OCI-LY3 (cell line): Measurements from ENCODE around the gene OSBPL8.

Experiments
- H2AFZ ChIP-seq: fragments of 200-600, 300-600 bp; shearing (Covaris generic); 2 replicates; pipeline ENCODE4 v1.6.0; 2014; ENCODE audit warnings: antibody characterized with exemption, low read depth, low read length
- H3K27ac ChIP-seq: fragments of 200-600, 300-600 bp; sonication (generic); 2 replicates; pipeline ENCODE4 v1.5.1; 2014; ENCODE audit warnings: mild to moderate bottlenecking, low read length, moderate library complexity, mixed read lengths
- H3K27me3 ChIP-seq: fragments of 200-600, 300-600 bp; sonication (generic); 2 replicates; pipeline ENCODE4 v1.6.1; 2014; ENCODE audit warnings: low read depth, low read length, mixed read lengths
- H3K36me3 ChIP-seq: fragments of 200-600, 300-600 bp; sonication (generic); replicated peaks from 2 replicates; pipeline ENCODE3; 2014; ENCODE audit warnings: low read depth, low read length, mixed read lengths
- H3K4me1 ChIP-seq: fragments of 300-600, 200-600 bp; sonication (generic); 2 replicates; pipeline ENCODE4 v1.6.1; 2014; ENCODE audit warnings: low read length, mixed read lengths
- H3K4me2 ChIP-seq: fragments of 200-600, 300-600 bp; sonication (generic); 2 replicates; pipeline ENCODE4 v1.6.1; 2014; ENCODE audit warnings: low read length, mixed read lengths
- H3K4me3 ChIP-seq: fragments of 300-600, 200-600 bp; sonication (generic); 2 replicates; pipeline ENCODE4 v1.5.1; 2014; ENCODE audit warnings: antibody characterized with exemption, mild to moderate bottlenecking, low read length, moderate library complexity
- H3K79me2 ChIP-seq: fragments of 300-600, 200-600 bp; shearing (Covaris generic); 2 replicates; pipeline ENCODE4 v1.6.1; 2014; ENCODE audit warnings: mild to moderate bottlenecking, low read length, mixed read lengths
- H3K9ac ChIP-seq: fragments of 300-600, 200-600 bp; shearing (Covaris generic); 2 replicates; pipeline ENCODE4 v1.6.0; 2014; ENCODE audit warnings: mild to moderate bottlenecking, low read length, moderate library complexity
- H3K9me3 ChIP-seq: fragments of 200-600, 300-600 bp; shearing (Covaris generic); 2 replicates; pipeline ENCODE4 v1.6.1; 2014; ENCODE audit warnings: low read length, mixed read lengths; ENCODE audit not compliant: insufficient read depth
- H4K20me1 ChIP-seq: fragments of 200-600, 300-600 bp; sonication (generic); 2 replicates; pipeline ENCODE4 v1.6.1; 2016; ENCODE audit warnings: low read length, mixed read lengths; ENCODE audit not compliant: insufficient read depth
- EZH2phosphoT487 ChIP-seq: fragments of 200-600 bp; shearing (Covaris generic); IDR thresholded peaks from 2 replicates; pipeline ENCODE4 v1.6.1; 2018; ENCODE audit warnings: antibody characterized with exemption, mixed run types, low read depth
- TF ChIP-seq, protein P1 (sequence below): fragments of 200-600, 300-600 bp; sonication (generic); IDR thresholded peaks from 2 replicates; pipeline ENCODE4 v1.5.1; 2014; ENCODE audit warnings: antibody characterized with exemption, low read length, low read depth

The OSBPL8 gene

DNA sequence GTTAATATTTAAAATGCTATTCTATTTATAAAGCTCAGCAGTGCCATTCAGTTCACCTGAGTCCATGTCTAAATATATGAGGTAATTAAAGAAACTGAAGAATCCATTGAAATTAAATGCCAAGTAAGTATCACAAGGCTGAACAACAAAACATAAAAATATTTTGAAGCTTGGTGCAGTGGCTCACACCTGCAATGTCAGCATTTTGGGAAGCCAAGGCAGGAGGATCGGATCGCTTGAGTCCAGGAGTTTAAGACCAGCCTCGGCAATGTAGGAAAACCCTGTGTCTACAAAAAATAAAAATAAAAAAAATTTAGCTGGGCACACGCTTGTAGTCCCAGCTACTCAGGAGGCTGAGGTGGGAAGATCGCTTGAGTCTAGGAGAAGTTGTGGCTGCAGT lies 101.8 kb downstream of the OSBPL8 start:
- Histone ChIP-seq H4K20me1 (0 out of 2 replicates have a peak, but pooled peaks cover 5% of the 10 kb centered on the region), H3K27me3 (no peaks in the 10 kb centered on the region), H3K9ac (no peak overlapping the region), H3K79me2 (no peaks in the 10 kb centered on the region; the same call in 1 of the 2 replicates), H3K4me1 (peaks cover 25% of the 10 kb centered on the region), H3K4me3 (no peak overlapping the region), H3K36me3 (no peaks in the 10 kb centered on the region), H3K4me2 (no peak overlapping the region), H3K9me3 (no peaks in the 10 kb centered on the region), H2AFZ (no peak overlapping the region), H3K27ac (no peak overlapping the region)
- TF ChIP-seq, protein P1, sequence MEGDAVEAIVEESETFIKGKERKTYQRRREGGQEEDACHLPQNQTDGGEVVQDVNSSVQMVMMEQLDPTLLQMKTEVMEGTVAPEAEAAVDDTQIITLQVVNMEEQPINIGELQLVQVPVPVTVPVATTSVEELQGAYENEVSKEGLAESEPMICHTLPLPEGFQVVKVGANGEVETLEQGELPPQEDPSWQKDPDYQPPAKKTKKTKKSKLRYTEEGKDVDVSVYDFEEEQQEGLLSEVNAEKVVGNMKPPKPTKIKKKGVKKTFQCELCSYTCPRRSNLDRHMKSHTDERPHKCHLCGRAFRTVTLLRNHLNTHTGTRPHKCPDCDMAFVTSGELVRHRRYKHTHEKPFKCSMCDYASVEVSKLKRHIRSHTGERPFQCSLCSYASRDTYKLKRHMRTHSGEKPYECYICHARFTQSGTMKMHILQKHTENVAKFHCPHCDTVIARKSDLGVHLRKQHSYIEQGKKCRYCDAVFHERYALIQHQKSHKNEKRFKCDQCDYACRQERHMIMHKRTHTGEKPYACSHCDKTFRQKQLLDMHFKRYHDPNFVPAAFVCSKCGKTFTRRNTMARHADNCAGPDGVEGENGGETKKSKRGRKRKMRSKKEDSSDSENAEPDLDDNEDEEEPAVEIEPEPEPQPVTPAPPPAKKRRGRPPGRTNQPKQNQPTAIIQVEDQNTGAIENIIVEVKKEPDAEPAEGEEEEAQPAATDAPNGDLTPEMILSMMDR: no peak
- TF ChIP-seq EZH2phosphoT487: no peak

- Histone ChIP-seq H3K36me3 (no peaks in the 10 kb centered on the region), H3K79me2 (no peaks in the 10 kb centered on the region), H3K4me1 (peaks cover 18% of the 10 kb centered on the region), H3K27me3 (no peaks in the 10 kb centered on the region), H2AFZ (no peak overlapping the region), H3K27ac (no peak overlapping the region), H3K4me3 (no peak overlapping the region), H4K20me1 (0 out of 2 replicates have a peak, but pooled peaks cover 5% of the 10 kb centered on the region), H3K9ac (no peak overlapping the region), H3K9me3 (no peaks in the 10 kb centered on the region), H3K4me2 (peak overlapping the region; percentile 33)
- TF ChIP-seq, protein P1: no peak
- TF ChIP-seq EZH2phosphoT487: no peak
Observed at GRCh38 chr12:76457010-76457409, 102.6 kb downstream of the OSBPL8 start.

- Histone ChIP-seq H3K9ac (no peak overlapping the region), H3K27me3 (no peaks in the 10 kb centered on the region), H3K4me1 (peaks cover 18% of the 10 kb centered on the region), H4K20me1 (0 out of 2 replicates have a peak, but pooled peaks cover 5% of the 10 kb centered on the region), H2AFZ (no peak overlapping the region), H3K4me3 (peak overlapping the region; percentile 42), H3K4me2 (peak overlapping the region; percentile 51), H3K36me3 (no peaks in the 10 kb centered on the region), H3K79me2 (no peaks in the 10 kb centered on the region), H3K27ac (peak overlapping the region; percentile 22; the same call in 1 of the 2 replicates), H3K9me3 (no peaks in the 10 kb centered on the region)
- TF ChIP-seq EZH2phosphoT487: no peak
- TF ChIP-seq, protein P1: peak; percentile 85
Observed at GRCh38 chr12:76455582-76456345, 103.8 kb downstream of the OSBPL8 start.

DNA sequence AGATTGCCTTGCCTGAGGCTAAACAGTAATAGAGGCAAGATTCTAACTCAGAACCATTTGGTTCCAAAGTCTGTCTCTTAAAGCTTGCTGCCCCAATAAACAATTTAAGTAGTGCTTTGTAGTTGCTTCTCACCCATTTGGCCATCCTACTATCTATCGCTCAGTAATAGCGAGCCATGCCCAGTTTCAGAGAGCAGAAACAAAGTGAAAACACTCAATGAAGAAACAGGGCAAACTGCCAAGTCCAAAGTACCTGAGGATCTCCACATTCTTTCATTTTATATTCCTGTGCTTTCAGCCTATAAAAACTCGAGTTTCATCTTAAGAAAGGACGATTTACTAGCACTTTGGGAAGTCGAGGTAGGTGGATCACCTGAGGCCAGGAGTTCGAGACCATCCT lies 108.0 kb downstream of the OSBPL8 start:
- Histone ChIP-seq H3K79me2 (no peaks in the 10 kb centered on the region), H3K27me3 (no peaks in the 10 kb centered on the region), H3K4me2 (no peak overlapping the region), H2AFZ (no peak overlapping the region), H3K9me3 (no peaks in the 10 kb centered on the region), H4K20me1 (0 out of 2 replicates have a peak, but pooled peaks cover 5% of the 10 kb centered on the region), H3K36me3 (no peaks in the 10 kb centered on the region), H3K4me1 (peaks cover 28% of the 10 kb centered on the region), H3K4me3 (no peak overlapping the region), H3K9ac (no peak overlapping the region), H3K27ac (no peak overlapping the region)
- TF ChIP-seq EZH2phosphoT487: no peak
- TF ChIP-seq, protein P1: no peak
